ENCODE measurements around the gene LRRTM3. TPM values are rescaled to one million over a fixed set of nuclear protein-coding genes. Genes with fewer than 3 reads are reported as not detected.

Gene LRRTM3
- total RNA-seq, 2 experiments from 2014 or later = not detected

DNA sequence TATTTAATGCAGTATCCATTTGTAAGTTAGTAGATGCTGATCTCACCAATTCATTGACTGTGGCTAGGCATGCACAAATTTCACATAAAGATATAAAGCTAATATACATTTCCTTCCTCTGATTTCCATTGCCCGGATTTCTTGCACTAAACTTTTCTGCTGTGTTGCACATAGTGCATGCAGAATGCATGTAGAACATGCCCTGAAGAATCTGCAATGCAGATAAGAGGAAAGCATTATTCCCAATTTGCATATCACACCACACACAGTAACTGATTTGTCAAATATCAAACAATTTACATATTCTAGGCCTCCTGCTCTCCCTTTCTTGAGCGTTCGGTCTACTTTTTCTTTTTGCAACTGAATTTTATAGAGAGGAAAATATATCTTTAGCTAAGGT lies 124.2 kb downstream of the LRRTM3 start:
- no peak for DNase-seq
- no peaks in the 10 kb centered on the region for H3K36me3 Mint-ChIP-seq
- H3K4me1 Mint-ChIP-seq (ENCODE audit: low read depth) = no peaks in the 10 kb centered on the region
- H3K4me3 Mint-ChIP-seq = no peak overlapping the region
- POLR2A ChIA-PET = no interaction called here
- CTCF ChIA-PET = no interaction called here
- intact Hi-C loops (cut with micrococcal nuclease) = no loop called here
- no peak overlapping the region for H3K27ac Mint-ChIP-seq
- no peaks in the 10 kb centered on the region for H3K27me3 Mint-ChIP-seq
- H3K9me3 Mint-ChIP-seq = no peaks in the 10 kb centered on the region

DNA sequence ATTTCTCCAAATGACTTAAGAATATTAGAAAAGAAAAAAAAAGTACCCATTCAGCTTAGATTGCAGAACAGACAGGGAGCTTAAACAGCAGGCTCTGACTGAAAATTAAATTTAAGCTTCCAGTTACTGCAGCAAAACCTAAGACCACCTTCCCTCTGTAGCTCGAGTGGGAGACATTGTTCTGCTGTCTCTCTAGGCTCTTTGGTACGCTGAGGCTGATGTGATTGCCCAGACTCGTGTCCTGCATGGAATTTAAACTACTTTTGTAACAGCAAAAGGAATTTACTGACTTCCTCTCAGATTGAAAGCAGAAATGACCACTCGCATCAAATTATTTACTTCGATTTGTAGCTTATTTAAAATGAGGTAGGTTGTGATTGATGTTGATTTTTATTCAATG lies 124.6 kb downstream of the LRRTM3 start:
- Mint-ChIP-seq H3K27me3 (no peaks in the 10 kb centered on the region), H3K4me1 (ENCODE audit: low read depth) (no peaks in the 10 kb centered on the region), H3K4me3 (no peak overlapping the region), H3K27ac (no peak overlapping the region), H3K36me3 (no peaks in the 10 kb centered on the region), H3K9me3 (no peaks in the 10 kb centered on the region)
- no peak for DNase-seq
- intact Hi-C loops (cut with micrococcal nuclease) = no loop called here
- ChIA-PET CTCF (interaction anchor here (0.7 kb wide), 1 partner anchor 9 kb away, joined by 3 read pairs; no protein-coding TSS in a partner anchor), POLR2A (no interaction called here)

DNA sequence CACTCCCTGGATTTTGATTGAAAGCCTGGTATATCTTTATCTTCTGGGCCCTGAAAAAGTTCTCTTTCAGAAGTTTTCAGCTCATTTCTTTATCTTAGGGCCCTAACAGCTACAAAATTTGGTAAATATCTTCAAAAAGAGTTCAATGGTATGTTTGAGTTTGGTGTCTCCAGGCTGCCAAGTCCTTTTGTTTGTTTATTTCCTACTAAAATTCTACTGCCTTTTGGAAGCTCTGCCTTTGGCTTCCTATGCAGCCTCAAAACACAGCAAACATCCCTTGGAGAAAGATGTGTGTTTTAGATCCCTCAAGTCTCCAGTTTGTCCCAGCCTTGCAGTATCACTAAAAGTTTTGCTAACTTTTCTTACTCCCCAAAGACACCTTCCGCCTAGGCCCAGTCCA lies 146.8 kb downstream of the LRRTM3 start:
- no peak overlapping the region for H3K4me3 Mint-ChIP-seq

DNA sequence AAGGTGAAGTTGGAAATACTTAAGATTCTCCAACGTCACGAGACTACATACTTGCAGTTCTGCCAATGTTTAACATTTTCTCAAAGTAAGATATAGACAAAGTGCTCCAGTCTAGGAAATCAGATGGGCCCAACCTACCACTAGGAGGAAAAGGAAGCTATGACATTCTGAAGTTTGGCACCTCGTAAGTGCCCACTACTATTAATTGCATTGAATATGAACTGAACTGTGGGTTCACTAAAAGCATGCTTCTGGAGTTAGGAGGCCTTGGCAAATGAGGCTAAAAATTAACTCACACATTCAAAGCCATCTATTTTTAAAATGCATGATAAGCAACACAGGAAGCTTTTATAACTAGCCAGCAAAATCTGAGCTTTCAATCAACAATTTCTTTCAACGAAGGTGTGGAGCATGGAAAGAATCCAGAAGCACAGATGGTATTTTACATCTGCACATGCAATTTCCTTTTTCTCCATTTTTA lies 149.7 kb downstream of the LRRTM3 start:
- H3K27me3 Mint-ChIP-seq = no peaks in the 10 kb centered on the region
- intact Hi-C loops (cut with micrococcal nuclease) = no loop called here
- no peak for DNase-seq
- no peaks in the 10 kb centered on the region for H3K4me1 Mint-ChIP-seq (ENCODE audit: low read depth)
- H3K9me3 Mint-ChIP-seq = no peaks in the 10 kb centered on the region
- CTCF ChIA-PET = no interaction called here
- H3K27ac Mint-ChIP-seq = no peak overlapping the region
- POLR2A ChIA-PET = no interaction called here
- H3K4me3 Mint-ChIP-seq = no peak overlapping the region
- no peaks in the 10 kb centered on the region for H3K36me3 Mint-ChIP-seq

More for the DNA sequence above, 146.8 kb downstream of the LRRTM3 start:
- Mint-ChIP-seq H3K27me3 (no peaks in the 10 kb centered on the region), H3K9me3 (no peaks in the 10 kb centered on the region), H3K27ac (no peak overlapping the region), H3K36me3 (no peaks in the 10 kb centered on the region), H3K4me1 (ENCODE audit: low read depth) (no peaks in the 10 kb centered on the region)
- DNase-seq = no peak
- CTCF ChIA-PET = no interaction called here
- intact Hi-C loops (cut with micrococcal nuclease) = no loop called here
- POLR2A ChIA-PET = no interaction called here

DNA sequence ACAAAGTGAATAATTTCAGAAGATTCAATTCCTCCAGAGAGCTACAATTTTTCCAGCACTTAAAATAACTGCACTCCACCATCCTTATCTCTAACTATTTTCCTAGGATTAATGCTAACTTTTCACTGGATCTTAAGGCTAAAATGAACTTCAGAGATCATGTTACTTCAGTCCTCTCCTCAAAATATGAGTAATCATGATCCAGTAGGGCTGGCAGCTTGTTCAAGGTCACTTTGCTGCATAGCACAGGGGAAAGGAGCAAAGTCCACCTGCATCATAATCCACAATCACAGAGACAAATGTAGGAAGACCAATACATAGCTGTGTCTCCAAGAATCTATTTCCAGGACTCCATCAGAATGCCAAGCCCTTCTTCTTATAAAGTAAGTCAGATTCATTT lies 150.3 kb downstream of the LRRTM3 start:
- no peak for DNase-seq
- Mint-ChIP-seq H3K4me1 (ENCODE audit: low read depth) (no peaks in the 10 kb centered on the region), H3K27me3 (no peaks in the 10 kb centered on the region), H3K36me3 (no peaks in the 10 kb centered on the region), H3K9me3 (no peaks in the 10 kb centered on the region), H3K27ac (no peak overlapping the region), H3K4me3 (no peak overlapping the region)
- intact Hi-C loops (cut with micrococcal nuclease) = no loop called here
- ChIA-PET POLR2A (no interaction called here), CTCF (no interaction called here)

DNA sequence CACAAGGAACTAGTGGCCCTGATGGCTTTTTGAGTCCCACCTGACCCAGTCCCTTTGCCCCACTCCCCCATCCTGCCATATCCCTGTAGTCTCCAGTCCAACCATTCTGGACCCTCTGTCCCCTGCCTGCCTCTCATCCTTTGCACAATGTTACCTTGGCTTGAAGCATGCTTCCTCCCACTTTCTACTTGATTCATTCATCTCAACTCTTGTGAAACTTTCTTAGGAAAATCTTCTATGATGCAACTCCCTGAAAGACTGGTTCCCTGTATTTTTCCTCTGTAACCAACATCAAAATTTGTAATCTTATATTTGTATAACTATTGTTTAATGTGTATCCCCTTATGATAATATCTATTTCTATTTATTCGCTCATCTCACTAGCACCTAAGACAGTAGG lies 151.5 kb downstream of the LRRTM3 start:
- ChIA-PET POLR2A (no interaction called here), CTCF (no interaction called here)
- no peaks in the 10 kb centered on the region for H3K36me3 Mint-ChIP-seq
- intact Hi-C loops (cut with micrococcal nuclease) = no loop called here
- H3K4me3 Mint-ChIP-seq = no peak overlapping the region
- DNase-seq = no peak
- no peak overlapping the region for H3K27ac Mint-ChIP-seq
- no peaks in the 10 kb centered on the region for H3K27me3 Mint-ChIP-seq
- no peaks in the 10 kb centered on the region for H3K4me1 Mint-ChIP-seq (ENCODE audit: low read depth)
- no peaks in the 10 kb centered on the region for H3K9me3 Mint-ChIP-seq

DNA sequence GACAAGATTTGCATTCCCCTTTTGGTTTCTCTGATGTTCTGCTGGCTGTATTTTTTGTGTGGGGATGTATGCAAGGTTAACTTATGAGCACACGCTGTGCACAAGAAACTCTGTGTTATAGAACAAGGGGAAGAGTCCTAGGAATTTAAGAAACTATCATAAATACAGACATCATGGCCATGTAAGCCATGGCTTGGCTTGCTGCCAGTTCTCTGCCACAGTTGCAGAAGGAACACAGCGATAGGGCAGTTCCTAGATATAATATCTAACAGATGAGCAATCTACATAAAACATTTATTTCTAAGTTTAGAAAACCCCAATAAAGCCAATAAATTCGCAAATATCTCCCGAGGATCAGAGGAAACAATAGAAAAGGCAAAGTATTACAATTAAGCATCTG lies 153.3 kb downstream of the LRRTM3 start:
- Mint-ChIP-seq H3K27ac (no peak overlapping the region), H3K4me1 (ENCODE audit: low read depth) (no peaks in the 10 kb centered on the region), H3K9me3 (no peaks in the 10 kb centered on the region), H3K4me3 (no peak overlapping the region), H3K27me3 (no peaks in the 10 kb centered on the region), H3K36me3 (no peaks in the 10 kb centered on the region)
- intact Hi-C loops (cut with micrococcal nuclease) = no loop called here
- no peak for DNase-seq
- ChIA-PET CTCF (no interaction called here), POLR2A (no interaction called here)

DNA sequence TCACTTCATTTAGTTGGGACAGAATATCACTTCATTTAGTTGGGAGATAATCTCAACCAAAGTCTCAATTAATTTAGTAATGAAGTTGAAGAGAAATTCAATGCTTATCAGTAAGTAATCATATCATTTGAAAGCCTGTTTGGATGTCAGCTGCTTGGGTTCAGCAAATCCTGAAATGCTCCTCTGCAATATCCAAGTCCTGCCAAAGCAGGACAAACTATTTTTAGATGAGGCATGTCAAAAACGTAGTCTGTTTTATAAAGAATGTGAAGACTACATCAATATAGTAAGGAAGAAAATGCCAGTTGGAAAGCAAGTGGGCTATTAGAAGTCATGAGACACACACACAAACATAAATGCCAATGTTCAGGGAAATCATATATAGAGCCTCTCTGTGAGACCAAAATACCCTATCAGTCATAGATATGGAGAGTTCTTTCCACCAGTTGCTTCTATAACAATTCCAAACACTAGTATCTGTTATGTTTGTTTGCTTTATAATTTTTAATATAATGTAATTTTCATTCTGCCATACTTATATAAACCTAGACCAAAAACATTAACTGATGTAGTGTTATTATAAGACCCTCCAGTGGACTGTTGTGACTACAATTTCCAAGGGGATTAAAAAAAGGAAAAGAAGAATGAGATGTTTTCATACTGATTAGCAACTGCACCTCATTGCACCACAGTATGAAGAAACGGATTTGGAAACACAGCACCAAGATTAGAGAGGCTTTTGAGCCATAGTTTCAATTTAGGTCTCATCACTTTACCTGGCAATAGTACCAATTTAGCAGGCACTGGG lies 160.7 kb downstream of the LRRTM3 start:
- Mint-ChIP-seq H3K27ac (no peak overlapping the region), H3K4me3 (no peak overlapping the region), H3K36me3 (no peaks in the 10 kb centered on the region), H3K27me3 (no peaks in the 10 kb centered on the region), H3K9me3 (no peaks in the 10 kb centered on the region), H3K4me1 (ENCODE audit: low read depth) (no peaks in the 10 kb centered on the region)
- intact Hi-C loops (cut with micrococcal nuclease) = no loop called here
- CTCF ChIA-PET = no interaction called here
- no peak for DNase-seq
- POLR2A ChIA-PET = no interaction called here

DNA sequence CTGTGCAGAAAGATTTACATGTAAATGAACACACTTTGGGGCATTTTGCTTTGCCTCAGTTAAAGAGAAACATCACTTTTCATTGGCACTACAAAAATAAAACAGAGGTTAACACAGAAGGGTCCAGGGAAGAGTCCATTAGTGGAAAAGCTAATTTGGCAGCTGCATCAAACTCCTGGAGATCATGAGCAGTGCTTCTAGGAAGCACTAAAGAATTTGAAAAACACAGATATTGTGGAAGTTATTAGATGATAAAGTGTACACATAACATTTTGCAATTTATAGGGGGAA lies 161.2 kb downstream of the LRRTM3 start:
- H3K27me3 Mint-ChIP-seq = no peaks in the 10 kb centered on the region
- ChIA-PET POLR2A (no interaction called here), CTCF (no interaction called here)
- intact Hi-C loops (cut with micrococcal nuclease) = no loop called here
- H3K4me3 Mint-ChIP-seq = no peak overlapping the region
- no peak for DNase-seq
- no peak overlapping the region for H3K27ac Mint-ChIP-seq
- H3K9me3 Mint-ChIP-seq = no peaks in the 10 kb centered on the region
- H3K4me1 Mint-ChIP-seq (ENCODE audit: low read depth) = no peaks in the 10 kb centered on the region
- H3K36me3 Mint-ChIP-seq = no peaks in the 10 kb centered on the region

DNA sequence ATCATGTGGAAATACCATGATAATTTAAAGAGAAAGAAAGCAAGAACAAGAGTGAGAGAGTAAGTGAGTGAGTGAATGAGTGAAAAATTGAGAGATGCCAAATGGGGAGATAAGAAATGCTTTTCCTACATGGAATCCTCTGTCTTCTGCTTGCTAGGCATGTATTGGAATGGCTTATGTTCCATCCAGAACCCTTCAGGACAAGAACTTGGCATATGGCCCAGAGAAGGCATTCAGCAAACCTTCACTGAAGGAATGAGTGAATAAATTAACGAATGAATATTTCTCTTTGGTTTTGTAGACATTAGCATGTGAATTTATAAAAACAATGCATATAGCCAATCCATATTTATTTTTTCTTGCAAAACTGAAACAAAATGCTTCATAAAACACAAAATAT lies 162.2 kb downstream of the LRRTM3 start:
- Mint-ChIP-seq H3K4me3 (no peak overlapping the region), H3K27ac (no peak overlapping the region), H3K4me1 (ENCODE audit: low read depth) (no peaks in the 10 kb centered on the region), H3K27me3 (no peaks in the 10 kb centered on the region), H3K36me3 (no peaks in the 10 kb centered on the region), H3K9me3 (no peaks in the 10 kb centered on the region)
- CTCF ChIA-PET = no interaction called here
- intact Hi-C loops (cut with micrococcal nuclease) = no loop called here
- no peak for DNase-seq
- POLR2A ChIA-PET = no interaction called here

DNA sequence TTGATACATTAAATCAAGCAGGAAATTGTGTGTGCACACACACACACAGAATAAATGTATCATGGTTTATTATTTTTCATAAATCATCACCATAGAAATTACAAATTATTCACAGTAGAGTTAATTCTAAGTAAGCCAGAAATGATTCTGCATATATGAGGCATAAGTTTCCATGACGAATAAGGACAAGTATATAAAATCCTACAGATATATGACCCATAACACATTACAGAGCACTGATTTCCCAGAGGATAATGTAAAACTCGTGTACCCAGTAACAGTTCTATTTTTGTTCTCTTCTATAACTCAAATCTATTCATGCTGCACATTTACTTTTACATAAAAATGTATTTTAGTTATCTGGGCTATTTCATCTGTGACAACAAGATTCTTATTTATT lies 169.7 kb downstream of the LRRTM3 start:
- intact Hi-C loops (cut with micrococcal nuclease) = no loop called here
- Mint-ChIP-seq H3K27ac (no peak overlapping the region), H3K27me3 (peaks cover 1% of the 10 kb centered on the region), H3K4me1 (ENCODE audit: low read depth) (no peaks in the 10 kb centered on the region), H3K9me3 (no peaks in the 10 kb centered on the region), H3K36me3 (no peaks in the 10 kb centered on the region), H3K4me3 (no peak overlapping the region)
- no peak for DNase-seq
- ChIA-PET CTCF (no interaction called here), POLR2A (no interaction called here)

DNA sequence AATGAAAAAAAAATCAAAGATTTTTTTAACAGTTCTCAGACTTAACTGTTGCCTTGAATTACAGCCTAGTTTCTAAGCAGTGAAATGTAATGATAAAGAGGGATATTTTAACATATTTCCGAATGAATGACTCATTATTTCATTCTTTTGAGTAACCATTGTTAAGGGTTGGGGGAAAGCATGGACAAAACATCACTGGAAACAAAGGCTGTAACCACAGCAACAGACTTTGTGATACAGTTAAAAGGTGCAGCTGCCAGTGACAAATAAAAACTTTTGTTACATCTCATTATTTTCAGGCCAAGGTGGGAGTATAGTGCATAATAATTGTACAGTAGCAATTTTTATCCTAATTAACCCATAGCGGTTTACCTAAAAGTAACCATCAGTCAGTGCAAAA lies 172.6 kb downstream of the LRRTM3 start:
- Mint-ChIP-seq H3K27ac (no peak overlapping the region), H3K4me3 (no peak overlapping the region), H3K4me1 (ENCODE audit: low read depth) (no peaks in the 10 kb centered on the region), H3K36me3 (no peaks in the 10 kb centered on the region), H3K27me3 (peaks cover 1% of the 10 kb centered on the region), H3K9me3 (no peaks in the 10 kb centered on the region)
- DNase-seq = no peak
- intact Hi-C loops (cut with micrococcal nuclease) = no loop called here
- POLR2A ChIA-PET = no interaction called here
- CTCF ChIA-PET = no interaction called here

DNA sequence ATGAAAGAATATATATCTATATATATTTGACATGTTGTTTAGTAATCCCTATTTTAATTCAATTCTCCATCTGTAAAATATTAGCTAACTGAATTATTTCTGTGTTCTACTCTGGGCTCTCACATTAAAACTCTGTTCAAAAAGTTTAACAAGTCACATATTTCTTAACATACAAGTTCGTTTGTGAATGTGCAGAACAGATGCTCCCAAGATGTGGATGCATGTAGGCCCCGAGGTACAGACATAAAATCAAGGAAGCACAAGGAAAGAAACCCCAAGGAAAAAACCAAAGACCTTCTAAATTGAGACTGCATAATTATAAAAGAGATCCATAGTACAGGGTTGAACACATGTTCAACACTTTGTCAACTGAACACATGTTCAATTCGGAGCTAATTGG lies 175.1 kb downstream of the LRRTM3 start:
- Mint-ChIP-seq H3K4me1 (ENCODE audit: low read depth) (no peaks in the 10 kb centered on the region), H3K36me3 (no peaks in the 10 kb centered on the region), H3K9me3 (no peaks in the 10 kb centered on the region), H3K4me3 (no peak overlapping the region), H3K27me3 (peaks cover 1% of the 10 kb centered on the region), H3K27ac (no peak overlapping the region)
- intact Hi-C loops (cut with micrococcal nuclease) = no loop called here
- ChIA-PET POLR2A (no interaction called here), CTCF (no interaction called here)
- DNase-seq = no peak

Data from activated CD4-positive, alpha-beta memory T cell treated with anti-CD3 and anti-CD28 coated beads for 36 hours (primary cell).